Activated CD8-positive, alpha-beta T cell treated with anti-CD3 and anti-CD28 coated beads for 36 hours (primary cell): ENCODE results near the gene RPP40. TPM values are rescaled to one million over a fixed set of nuclear protein-coding genes. Genes with fewer than 3 reads are reported as not detected.

Source experiments
- ATAC-seq: fragments of 200-7000 bp; cut with Tn5 transposase; one replicate; pipeline ENCODE4 v1.10.0; 2021; ENCODE audit warnings: mild to moderate bottlenecking, moderate library complexity
- CTCF ChIA-PET: fragments of 350-600 bp; sonication (Branson Sonifier 250); formaldehyde crosslinking; loops from one replicate; lab custom pipeline; 2021; ENCODE audit warnings: antibody characterized with exemption; lab: Charles Lee
- POLR2A ChIA-PET: fragments of 350-600 bp; sonication (Branson Sonifier 250); formaldehyde crosslinking; loops from one replicate; lab custom pipeline; 2021; ENCODE audit warnings: antibody characterized with exemption; lab: Charles Lee
- DNase-seq: peaks from one replicate; pipeline ENCODE4 v3.0.0-alpha.2; 2020
- H3K27ac Mint-ChIP-seq: one replicate; pipeline ENCODE4 v1.8.0; 2021; ENCODE audit warnings: mild to moderate bottlenecking, mixed read lengths
- H3K27me3 Mint-ChIP-seq: one replicate; pipeline ENCODE4 v1.8.0; 2021; ENCODE audit warnings: mixed read lengths
- H3K36me3 Mint-ChIP-seq: one replicate; pipeline ENCODE4 v1.8.0; 2021; ENCODE audit warnings: low read depth, mixed read lengths
- H3K4me1 Mint-ChIP-seq: one replicate; pipeline ENCODE4 v1.8.0; 2021; ENCODE audit warnings: low read depth, mixed read lengths
- H3K4me3 Mint-ChIP-seq: one replicate; pipeline ENCODE4 v1.8.0; 2021; ENCODE audit warnings: mild to moderate bottlenecking, moderate library complexity, mixed read lengths
- H3K9me3 Mint-ChIP-seq: one replicate; pipeline ENCODE4 v1.8.0; 2021; ENCODE audit warnings: mixed read lengths
- CTCF ChIP-seq: fragments of 200-600 bp; IDR thresholded peaks from one replicate; pipeline ENCODE4 v1.8.0; 2022; ENCODE audit warnings: antibody characterized with exemption, mild to moderate bottlenecking
- intact Hi-C: fragments of 100-400 bp; cut with micrococcal nuclease; formaldehyde crosslinking; loops from one replicate; pipeline ENCODE4 v1.10.0; 2022
- total RNA-seq, 2 experiments: library from RNA; stranded (reverse); gene quantifications; one replicate each; pipeline ENCODE4 v1.2.3, GENCODE V29; 2021

RPP40 gene
- total RNA-seq, 2 experiments from 2014 or later, result 9.5 to 11.1 TPM

GRCh38 chr6:4946521-4946920 is 57.3 kb downstream of the RPP40 start:
- DNase-seq, result no peak
- Mint-ChIP-seq H3K27me3 (no peaks in the 10 kb centered on the region), H3K4me1 (peaks cover 15% of the 10 kb centered on the region), H3K4me3 (no peak overlapping the region), H3K9me3 (no peaks in the 10 kb centered on the region), H3K27ac (no peak overlapping the region), H3K36me3 (peaks cover 22% of the 10 kb centered on the region)
- ChIA-PET CTCF (no interaction called here), POLR2A (no interaction called here)
- intact Hi-C loops, result no loop called here
- TF ChIP-seq CTCF, result no peak
- ATAC-seq, result no peak

Other genes with a start within 250 kb of the RPP40 start
- gene CDYL, start 227.6 kb downstream of the RPP40 start, total RNA-seq, result 10 to 100 TPM; 31.1 to 31.2 TPM
- gene PPP1R3G, start 81.3 kb upstream of the RPP40 start, total RNA-seq, result under 1 TPM; 0.14 to 0.16 TPM